GM19397 (cell line): Measurements from ENCODE around the gene TTC32.
A peak's percentile ranks its signal among the peaks of the same experiment; 100 is the strongest.
"Not testable (repeated sequence)": the region's sequence is repeated elsewhere in the genome, so short reads cannot be mapped to it uniquely, and the experiment has no call there.

Source experiments
- ATAC-seq: cut with Tn5 transposase; IDR thresholded peaks from one replicate; pipeline ENCODE4 v1.9.1; 2021; ENCODE audit warnings: mild to moderate bottlenecking, moderate library complexity; ENCODE audit not compliant: unreplicated experiment

The TTC32 gene

GRCh38 chr2:19901442-19902215 is at the start of gene TTC32:
Gene TTC32, minus strand, starts transcription at chr2:19901983. Its CDS starts 129 bp downstream, at chr2:19901854.
- peak; percentile 90 for ATAC-seq

DNA sequence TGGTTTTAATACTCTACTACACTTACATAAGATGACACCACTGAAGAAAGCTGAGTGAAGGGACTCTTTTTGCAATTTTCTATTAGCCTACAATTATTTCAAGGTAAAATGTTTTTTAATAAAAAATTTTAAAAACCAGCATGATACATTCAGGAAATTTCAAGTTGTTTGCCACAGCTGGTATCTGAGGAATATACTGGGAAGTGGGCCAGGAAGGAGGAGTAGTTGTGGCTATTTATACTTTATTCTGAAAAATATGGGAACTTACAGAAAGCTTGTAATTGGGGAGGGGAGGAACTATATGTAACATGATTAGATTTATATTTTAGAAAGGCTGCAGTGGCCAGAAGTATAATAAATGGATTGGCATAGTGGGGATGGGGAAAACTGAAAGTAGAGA is 47.3 kb upstream of the TTC32 start:
- ATAC-seq = no peak

DNA sequence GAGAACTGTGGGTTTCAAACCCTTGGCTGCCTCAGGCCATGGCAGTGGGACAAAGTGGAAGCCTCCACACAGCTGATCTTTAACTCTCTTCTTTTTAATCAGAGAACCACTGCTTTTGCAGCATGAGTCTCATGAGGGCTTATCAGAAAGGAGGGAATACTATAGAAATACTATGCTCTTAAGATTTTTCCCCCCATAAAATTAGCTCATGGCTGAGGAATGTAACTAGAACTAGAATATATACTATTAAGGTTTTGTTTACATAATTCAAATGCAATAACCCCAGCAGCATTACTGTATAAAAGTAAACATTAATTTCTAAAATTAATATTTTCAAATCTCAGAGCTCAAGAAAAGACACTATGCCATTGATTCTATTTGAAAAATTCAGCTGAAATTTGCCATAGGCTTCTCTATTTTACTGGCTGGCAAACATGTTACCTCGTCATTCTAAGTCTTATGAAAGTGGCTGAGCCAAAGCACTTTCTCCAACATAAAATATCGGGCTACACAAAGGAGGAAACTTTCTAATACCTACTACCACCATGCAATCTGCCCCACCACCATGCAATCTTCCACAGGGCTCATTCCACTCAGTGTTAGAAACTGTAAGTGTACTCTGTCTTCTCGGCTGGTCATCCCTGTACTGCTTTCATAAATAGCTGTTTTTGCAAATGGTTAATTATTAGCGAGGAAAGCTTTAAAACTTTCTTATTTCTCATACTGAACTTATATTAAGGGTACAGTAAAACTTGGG is 45.6 kb upstream of the TTC32 start:
- no peak for ATAC-seq

GRCh38 chr2:19944205-19944845 is 42.5 kb upstream of the TTC32 start:
- ATAC-seq = no peak

DNA sequence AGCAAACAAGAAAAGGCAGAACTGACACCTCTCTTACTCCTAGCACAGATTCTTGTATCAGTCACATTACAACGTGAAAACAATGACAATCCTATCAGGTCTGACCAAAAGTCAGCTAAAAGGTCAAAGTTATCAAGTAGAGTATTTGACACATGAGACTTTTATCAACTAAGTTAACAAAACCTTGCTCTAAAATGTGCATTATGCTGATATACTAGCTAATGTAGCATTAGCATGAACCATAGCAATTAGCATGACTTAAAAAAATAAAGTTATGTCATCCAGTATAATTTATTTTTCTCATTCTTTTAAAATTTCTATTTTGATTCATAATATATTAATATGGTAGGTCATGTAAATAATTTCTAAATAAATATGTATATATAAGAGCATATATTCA is 41.4 kb upstream of the TTC32 start:
- ATAC-seq = no peak

DNA sequence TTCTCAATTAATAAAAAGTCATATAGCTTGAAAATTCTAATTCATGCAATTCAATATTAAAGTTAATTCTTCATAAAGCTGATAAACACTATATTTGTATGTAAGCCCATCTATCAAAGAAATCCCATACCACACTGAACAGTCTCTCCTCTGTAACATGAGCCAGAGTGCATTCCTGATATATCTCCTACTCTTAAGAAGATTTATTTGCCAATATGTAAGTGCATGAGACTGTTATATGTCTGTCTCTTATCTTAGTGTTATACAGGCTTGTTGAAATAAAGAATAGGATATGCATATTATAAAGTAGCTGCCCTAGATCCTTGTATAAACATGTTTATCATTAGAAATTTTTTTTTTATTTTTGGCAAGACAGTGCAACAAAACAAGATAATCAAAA is 40.4 kb upstream of the TTC32 start:
- ATAC-seq = no peak

GRCh38 chr2:19937004-19937403 is 35.2 kb upstream of the TTC32 start:
- no peak for ATAC-seq

DNA sequence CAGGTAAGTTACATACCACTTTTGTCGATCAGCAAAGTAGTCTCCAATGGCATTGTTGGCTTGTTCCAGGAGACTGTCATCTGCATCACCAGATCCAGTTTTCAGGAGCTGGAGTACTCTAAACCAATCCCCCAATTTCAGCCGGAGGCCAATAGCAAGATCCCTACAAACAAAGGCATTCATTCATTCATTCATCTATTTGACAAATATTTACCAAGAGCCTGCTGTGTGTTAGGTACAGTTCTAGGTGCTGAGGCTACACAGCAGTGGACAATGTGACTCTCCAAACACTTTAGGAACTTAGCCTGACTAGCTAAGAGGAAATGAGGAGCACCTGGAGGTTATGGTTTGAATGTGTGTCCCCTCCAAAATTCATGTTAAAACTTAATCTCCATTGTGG is 34.4 kb upstream of the TTC32 start:
- ATAC-seq = no peak

DNA sequence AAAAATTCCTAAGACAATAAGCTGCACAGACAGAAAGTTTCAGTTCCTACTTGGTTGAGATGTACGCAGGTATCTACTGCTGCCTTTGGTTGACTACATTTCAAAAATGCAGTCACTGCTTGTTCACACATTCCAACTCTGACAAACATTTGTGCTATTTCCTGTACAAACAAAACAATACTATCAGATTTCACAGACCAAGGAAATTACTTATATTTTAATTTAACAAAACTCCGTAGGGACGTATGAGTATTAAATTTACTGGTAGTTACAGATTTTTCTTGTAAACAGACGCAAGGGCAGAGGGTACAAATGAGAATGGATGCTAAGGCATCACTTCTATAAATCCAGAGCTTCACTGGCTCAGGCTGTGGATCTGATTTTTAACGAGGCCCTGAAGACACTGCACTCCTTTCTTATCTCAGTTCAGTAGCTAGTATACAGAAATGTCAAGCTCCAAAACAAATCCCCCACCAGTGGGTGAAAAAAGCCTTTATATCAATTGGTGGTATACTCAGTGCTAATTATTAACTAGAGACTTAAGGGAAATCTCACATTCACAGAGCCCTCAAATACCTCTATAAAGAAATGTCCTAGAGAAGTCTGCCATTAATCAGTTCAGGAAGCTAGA is 31.7 kb upstream of the TTC32 start:
- ATAC-seq = peak; percentile 81

- peak; percentile 26 for ATAC-seq
Measured at GRCh38 chr2:19932928-19933327, 31.1 kb upstream of the TTC32 start.

- ATAC-seq = no peak
Measured at GRCh38 chr2:19929226-19929625, 27.4 kb upstream of the TTC32 start.

GRCh38 chr2:19927816-19928215 is 26.0 kb upstream of the TTC32 start:
- not testable (repeated sequence) for ATAC-seq

DNA sequence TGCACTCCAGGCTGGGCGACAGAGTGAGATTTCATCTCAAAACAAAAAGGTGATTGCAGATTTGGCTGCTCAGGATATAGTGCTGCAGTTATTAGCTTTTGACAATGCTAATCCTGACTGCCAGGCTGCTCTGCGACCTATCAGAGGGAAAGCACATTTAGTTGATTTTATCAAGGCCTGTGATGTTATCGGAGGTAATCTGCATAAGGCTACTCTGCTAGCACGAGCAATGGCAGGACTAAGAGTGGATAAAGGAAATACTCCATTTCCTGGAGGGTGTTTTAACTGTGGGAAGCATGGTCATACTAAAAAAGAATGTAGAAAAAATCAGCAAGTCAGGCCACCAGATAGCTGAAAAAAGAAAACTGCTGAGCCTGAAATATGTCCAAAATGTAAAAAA is 22.7 kb upstream of the TTC32 start:
- not testable (repeated sequence) for ATAC-seq

- not testable (repeated sequence) for ATAC-seq
Measured at GRCh38 chr2:19922188-19922587, 20.4 kb upstream of the TTC32 start.

- ATAC-seq = no peak
Measured at GRCh38 chr2:19916385-19916950, 14.7 kb upstream of the TTC32 start.

- ATAC-seq = no peak
Measured at GRCh38 chr2:19914266-19914975, 12.6 kb upstream of the TTC32 start.

GRCh38 chr2:19911808-19912509 is 10.2 kb upstream of the TTC32 start:
- no peak for ATAC-seq

- ATAC-seq = peak; percentile 4
Measured at GRCh38 chr2:19902216-19902740, 495 bp upstream of the TTC32 start.

DNA sequence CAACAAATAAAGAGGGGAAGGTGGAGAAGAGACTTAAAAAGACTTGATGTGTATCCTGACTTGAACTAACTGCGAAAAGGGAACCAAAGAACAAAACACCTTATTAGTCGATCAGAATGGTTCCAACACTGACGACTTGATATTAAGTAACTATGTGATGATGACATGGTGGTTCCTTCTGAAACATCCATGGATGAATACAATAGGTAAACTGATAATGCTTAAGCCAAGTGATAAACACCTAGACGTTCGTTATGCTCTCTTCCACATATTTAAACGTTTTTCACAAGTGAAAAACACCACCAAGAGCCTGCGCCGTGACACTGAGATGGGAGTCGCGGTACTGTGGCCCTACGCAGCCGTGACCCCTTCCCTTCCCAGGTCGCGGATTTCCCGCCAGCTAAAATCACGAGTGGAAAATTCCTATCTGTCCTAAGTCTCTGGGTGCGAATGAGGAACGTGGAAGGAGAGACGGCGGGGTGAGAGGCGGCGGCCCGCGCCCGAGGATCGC is 797 bp downstream of the TTC32 start:
- peak; percentile 12 for ATAC-seq
